CD4-positive, alpha-beta T cell treated with Interleukin-17A for 1 hour (primary cell): Measurements from ENCODE around the gene RALGAPA1.
"Not testable (repeated sequence)": the region's sequence is repeated elsewhere in the genome, so short reads cannot be mapped to it uniquely, and the experiment has no call there.

Source experiments
- DNase-seq: peaks from one replicate; pipeline ENCODE4 v3.0.0-alpha.2; 2020

RALGAPA1 gene

GRCh38 chr14:35821564-35822411 is 12.7 kb upstream of the RALGAPA1 start:
- DNase-seq, result peak; percentile 53

GRCh38 chr14:35819591-35820540 is 10.8 kb upstream of the RALGAPA1 start:
- no peak for DNase-seq

- peak; percentile 39 for DNase-seq
Observed at GRCh38 chr14:35818346-35819115, 9.4 kb upstream of the RALGAPA1 start.

GRCh38 chr14:35814371-35815005 is 5.4 kb upstream of the RALGAPA1 start:
- peak; percentile 86 for DNase-seq

GRCh38 chr14:35810963-35811362 is 1.9 kb upstream of the RALGAPA1 start:
- DNase-seq, result no peak

- DNase-seq, result no peak
Observed at GRCh38 chr14:35809597-35809996, 502 bp upstream of the RALGAPA1 start.

- peak; percentile 48 for DNase-seq
Observed at GRCh38 chr14:35808076-35808637, 938 bp downstream of the RALGAPA1 start.

- DNase-seq, result no peak
Observed at GRCh38 chr14:35807131-35807961, 1.7 kb downstream of the RALGAPA1 start.

- DNase-seq, result no peak
Observed at GRCh38 chr14:35806006-35806907, 2.8 kb downstream of the RALGAPA1 start.

- DNase-seq, result no peak
Observed at GRCh38 chr14:35797796-35798195, 11.3 kb downstream of the RALGAPA1 start.

- DNase-seq, result no peak
Observed at GRCh38 chr14:35789651-35790050, 19.4 kb downstream of the RALGAPA1 start.

- no peak for DNase-seq
Observed at GRCh38 chr14:35786856-35787255, 22.2 kb downstream of the RALGAPA1 start.

- DNase-seq, result no peak
Observed at GRCh38 chr14:35783699-35784098, 25.4 kb downstream of the RALGAPA1 start.

GRCh38 chr14:35779368-35779767 is 29.7 kb downstream of the RALGAPA1 start:
- DNase-seq, result no peak

- not testable (repeated sequence) for DNase-seq
Observed at GRCh38 chr14:35777550-35777949, 31.5 kb downstream of the RALGAPA1 start.

GRCh38 chr14:35776823-35777222 is 32.3 kb downstream of the RALGAPA1 start:
- no peak for DNase-seq

- DNase-seq, result not testable (repeated sequence)
Observed at GRCh38 chr14:35776085-35776484, 33.0 kb downstream of the RALGAPA1 start.

GRCh38 chr14:35766700-35767082 is 42.4 kb downstream of the RALGAPA1 start:
- peak; percentile 26 for DNase-seq

- no peak for DNase-seq
Observed at GRCh38 chr14:35766036-35766699, 42.9 kb downstream of the RALGAPA1 start.
